ENCODE measurements around the gene TTLL9. TPM values are rescaled to one million over a fixed set of nuclear protein-coding genes. Genes with fewer than 3 reads are reported as not detected.

TTLL9 gene
- total RNA-seq, 2 donors from 2014 or later, result not detected

DNA sequence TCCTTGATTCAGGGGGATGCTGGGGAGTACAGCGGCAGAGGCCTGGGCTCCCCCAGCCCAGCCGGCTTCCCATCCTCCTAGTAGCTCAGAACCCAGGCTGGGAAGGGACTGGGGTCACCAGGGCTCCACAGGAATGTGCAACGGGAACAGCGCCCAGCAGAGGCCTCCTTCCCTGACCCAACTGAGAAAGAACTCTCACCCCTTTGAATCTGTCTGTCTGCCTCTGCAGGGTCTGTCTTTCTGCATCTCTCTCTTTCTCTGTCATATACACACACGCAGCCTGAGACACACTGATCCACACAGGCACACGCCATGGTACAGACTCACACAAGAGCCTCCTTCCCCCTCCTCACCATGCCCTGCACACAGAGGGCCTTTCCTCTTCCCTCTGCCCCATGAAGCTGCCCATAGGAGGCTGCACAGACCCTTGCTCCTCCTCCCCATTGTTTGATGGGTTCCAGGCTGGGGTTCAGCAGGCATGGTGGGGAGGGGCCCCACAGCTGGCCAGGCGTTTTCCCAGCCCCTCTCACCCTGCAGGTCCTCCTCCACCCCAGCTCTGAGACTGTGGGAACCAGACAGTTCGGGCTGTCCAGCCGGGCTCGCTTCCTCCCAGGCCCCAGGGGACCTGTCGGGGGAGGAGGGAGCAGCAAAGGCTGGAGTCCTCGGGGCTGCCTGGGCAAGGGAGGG, 27.8 kb upstream of the TTLL9 start:
- ATAC-seq, result no peak
- no peaks in the 10 kb centered on the region for H3K4me1 Mint-ChIP-seq
- no peaks in the 10 kb centered on the region for H3K27me3 Mint-ChIP-seq
- DNase-seq, result no peak
- no peaks in the 10 kb centered on the region for H3K9me3 ChIP-seq (ENCODE audit: control insufficient read depth, low read length, poor library complexity, severe bottlenecking)
- no peak overlapping the region for H3K4me3 Mint-ChIP-seq
- no peaks in the 10 kb centered on the region for H3K36me3 Mint-ChIP-seq (ENCODE audit: low read depth)
- no peak overlapping the region for H3K27ac Mint-ChIP-seq

DNA sequence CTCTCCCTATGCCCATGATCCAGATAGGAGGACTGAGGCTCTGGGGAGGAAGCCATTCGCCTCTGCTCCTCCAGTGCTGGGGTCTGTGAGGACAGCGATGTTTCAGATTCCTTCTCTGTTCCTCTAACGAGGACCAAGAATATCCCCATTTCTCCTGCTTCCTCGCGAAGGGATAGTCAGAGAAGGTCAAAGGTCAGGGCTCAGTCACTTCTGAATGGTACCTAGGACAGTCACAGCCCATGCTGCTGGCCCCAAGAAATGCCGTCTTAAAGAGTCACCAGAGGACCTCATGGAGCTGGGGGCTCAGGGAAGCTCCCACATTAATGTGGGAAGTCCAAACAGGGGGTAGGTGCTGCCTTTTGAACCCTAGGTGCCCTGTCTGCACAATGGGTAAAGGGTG, 27.1 kb upstream of the TTLL9 start:
- Mint-ChIP-seq H3K4me3 (no peak overlapping the region), H3K4me1 (no peaks in the 10 kb centered on the region), H3K27ac (no peak overlapping the region), H3K27me3 (peaks cover 2% of the 10 kb centered on the region), H3K36me3 (ENCODE audit: low read depth) (no peaks in the 10 kb centered on the region)
- H3K9me3 ChIP-seq (ENCODE audit: control insufficient read depth, low read length, poor library complexity, severe bottlenecking), result no peaks in the 10 kb centered on the region
- ATAC-seq, result no peak
- DNase-seq, result no peak

GRCh38 chr20:31843881-31844280, 26.6 kb upstream of the TTLL9 start:
- DNase-seq, result no peak
- no peak overlapping the region for H3K4me3 Mint-ChIP-seq
- no peak for ATAC-seq
- H3K27ac Mint-ChIP-seq, result no peak overlapping the region
- no peaks in the 10 kb centered on the region for H3K9me3 ChIP-seq (ENCODE audit: control insufficient read depth, low read length, poor library complexity, severe bottlenecking)
- H3K4me1 Mint-ChIP-seq, result no peaks in the 10 kb centered on the region
- no peaks in the 10 kb centered on the region for H3K36me3 Mint-ChIP-seq (ENCODE audit: low read depth)
- peaks cover 8% of the 10 kb centered on the region for H3K27me3 Mint-ChIP-seq

GRCh38 chr20:31844737-31845299, 25.6 kb upstream of the TTLL9 start:
- Mint-ChIP-seq H3K4me1 (no peaks in the 10 kb centered on the region), H3K4me3 (no peak overlapping the region), H3K36me3 (ENCODE audit: low read depth) (no peaks in the 10 kb centered on the region), H3K27ac (no peak overlapping the region), H3K27me3 (peaks cover 13% of the 10 kb centered on the region)
- DNase-seq (no peak), ATAC-seq (no peak)
- no peaks in the 10 kb centered on the region for H3K9me3 ChIP-seq (ENCODE audit: control insufficient read depth, low read length, poor library complexity, severe bottlenecking)

DNA sequence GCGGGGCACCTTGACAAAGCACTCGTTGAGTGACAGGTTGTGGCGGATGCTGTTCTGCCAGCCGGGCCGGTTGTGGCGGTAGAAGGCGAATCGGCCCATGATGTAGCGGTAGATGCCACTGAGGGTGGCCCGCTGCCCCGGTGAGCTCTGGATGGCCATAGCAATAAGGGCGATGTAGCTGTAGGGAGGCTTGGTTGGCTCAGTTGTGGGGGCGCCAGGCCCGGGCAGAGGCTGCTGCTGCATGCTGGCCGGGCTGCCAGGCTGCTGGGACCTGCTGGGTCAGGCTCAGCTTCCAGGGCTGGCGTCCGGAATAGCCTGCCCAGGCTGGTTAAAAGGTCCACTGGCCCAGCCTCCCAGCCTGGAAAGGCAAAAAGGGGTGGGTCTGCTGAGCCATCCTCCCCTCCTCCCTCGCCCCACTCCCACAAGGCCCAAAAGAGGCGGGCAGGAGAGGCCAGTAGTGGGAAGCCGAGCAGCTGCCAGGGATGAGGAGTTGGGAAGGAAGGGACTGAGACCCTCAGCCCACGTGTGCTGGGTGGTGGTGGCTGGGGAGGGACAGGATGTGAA, 25.1 kb upstream of the TTLL9 start, which contains the start of gene FOXS1:
FOXS1 (minus strand) TSS at position 305 of the 564 bp plus-strand sequence; CDS start at position 243, 62 bp downstream.
- no peak within 1 kb of the TSS for H3K4me3 Mint-ChIP-seq
- H3K36me3 Mint-ChIP-seq (ENCODE audit: low read depth), result no peaks in the 10 kb centered on the region
- DNase-seq, result no peak
- no peaks in the 10 kb centered on the region for H3K4me1 Mint-ChIP-seq
- H3K9me3 ChIP-seq (ENCODE audit: control insufficient read depth, low read length, poor library complexity, severe bottlenecking), result no peaks in the 10 kb centered on the region
- ATAC-seq, result no peak
- no peak within 1 kb of the TSS for H3K27ac Mint-ChIP-seq
- peaks cover 16% of the 10 kb centered on the region for H3K27me3 Mint-ChIP-seq

DNA sequence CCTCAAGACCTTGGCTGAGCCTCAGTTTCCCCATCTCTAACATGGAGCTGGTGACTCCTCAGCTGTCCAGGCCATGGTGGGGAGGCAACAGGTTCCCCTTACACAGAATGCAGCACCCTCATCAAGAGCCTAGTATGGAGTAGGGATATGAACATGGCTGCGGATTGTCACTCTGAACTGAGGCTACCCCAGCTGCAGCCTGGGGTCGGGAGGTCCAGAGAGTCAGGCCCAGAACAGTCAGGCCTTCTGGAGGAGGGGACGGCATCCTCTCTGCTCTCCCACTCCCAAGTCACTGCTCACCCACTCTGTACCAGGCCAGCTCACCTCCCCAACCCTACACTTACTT, 23.7 kb upstream of the TTLL9 start:
- ATAC-seq (no peak), DNase-seq (no peak)
- no peaks in the 10 kb centered on the region for H3K9me3 ChIP-seq (ENCODE audit: control insufficient read depth, low read length, poor library complexity, severe bottlenecking)
- Mint-ChIP-seq H3K36me3 (ENCODE audit: low read depth) (peaks cover 6% of the 10 kb centered on the region), H3K4me3 (no peak overlapping the region), H3K27me3 (peaks cover 30% of the 10 kb centered on the region), H3K4me1 (peaks cover 2% of the 10 kb centered on the region), H3K27ac (no peak overlapping the region)

- ATAC-seq, result no peak
- no peak overlapping the region for H3K27ac Mint-ChIP-seq
- peaks cover 35% of the 10 kb centered on the region for H3K27me3 Mint-ChIP-seq
- DNase-seq, result no peak
- peaks cover 2% of the 10 kb centered on the region for H3K4me1 Mint-ChIP-seq
- H3K4me3 Mint-ChIP-seq, result no peak overlapping the region
- no peaks in the 10 kb centered on the region for H3K9me3 ChIP-seq (ENCODE audit: control insufficient read depth, low read length, poor library complexity, severe bottlenecking)
- peaks cover 6% of the 10 kb centered on the region for H3K36me3 Mint-ChIP-seq (ENCODE audit: low read depth)
These were observed 22.1 kb upstream of the TTLL9 start for GRCh38 chr20:31848088-31848999.

DNA sequence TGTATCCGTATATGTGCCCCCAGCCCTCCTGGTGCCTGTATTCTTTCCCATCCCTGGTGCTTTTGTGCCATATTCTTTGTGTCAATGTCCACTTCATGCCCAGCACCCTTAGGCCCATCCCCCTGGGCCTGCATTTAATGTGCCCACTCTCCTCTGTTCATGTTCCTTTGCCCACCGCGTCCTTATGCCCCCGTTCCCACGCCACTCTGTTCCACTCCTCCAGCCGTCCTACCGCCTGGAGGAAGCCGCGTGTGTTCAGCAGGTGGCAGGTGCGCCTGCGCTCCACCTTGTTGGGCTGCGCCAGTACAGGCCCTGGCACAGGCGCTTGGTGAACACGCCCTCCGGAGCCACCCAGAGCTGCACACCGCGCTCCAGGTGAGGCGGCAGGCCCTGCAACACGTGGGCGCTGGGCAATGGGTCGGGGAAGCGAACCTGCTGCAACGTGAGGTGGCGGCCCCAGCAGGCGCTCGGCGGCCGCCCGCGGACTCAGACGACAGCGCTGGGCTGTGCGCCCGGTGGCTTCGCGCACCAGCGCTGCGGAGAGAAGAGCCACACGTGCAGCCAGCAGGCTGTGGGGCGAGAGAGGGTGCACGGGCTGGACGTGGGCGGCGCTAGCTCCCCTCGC, 21.0 kb upstream of the TTLL9 start:
- H3K9me3 ChIP-seq (ENCODE audit: control insufficient read depth, low read length, poor library complexity, severe bottlenecking), result no peaks in the 10 kb centered on the region
- peaks cover 6% of the 10 kb centered on the region for H3K36me3 Mint-ChIP-seq (ENCODE audit: low read depth)
- H3K4me3 Mint-ChIP-seq, result peak overlapping the region; percentile 43
- peaks cover 35% of the 10 kb centered on the region for H3K27me3 Mint-ChIP-seq
- DNase-seq (no peak), ATAC-seq (no peak)
- peaks cover 2% of the 10 kb centered on the region for H3K4me1 Mint-ChIP-seq
- H3K27ac Mint-ChIP-seq, result no peak overlapping the region

DNA sequence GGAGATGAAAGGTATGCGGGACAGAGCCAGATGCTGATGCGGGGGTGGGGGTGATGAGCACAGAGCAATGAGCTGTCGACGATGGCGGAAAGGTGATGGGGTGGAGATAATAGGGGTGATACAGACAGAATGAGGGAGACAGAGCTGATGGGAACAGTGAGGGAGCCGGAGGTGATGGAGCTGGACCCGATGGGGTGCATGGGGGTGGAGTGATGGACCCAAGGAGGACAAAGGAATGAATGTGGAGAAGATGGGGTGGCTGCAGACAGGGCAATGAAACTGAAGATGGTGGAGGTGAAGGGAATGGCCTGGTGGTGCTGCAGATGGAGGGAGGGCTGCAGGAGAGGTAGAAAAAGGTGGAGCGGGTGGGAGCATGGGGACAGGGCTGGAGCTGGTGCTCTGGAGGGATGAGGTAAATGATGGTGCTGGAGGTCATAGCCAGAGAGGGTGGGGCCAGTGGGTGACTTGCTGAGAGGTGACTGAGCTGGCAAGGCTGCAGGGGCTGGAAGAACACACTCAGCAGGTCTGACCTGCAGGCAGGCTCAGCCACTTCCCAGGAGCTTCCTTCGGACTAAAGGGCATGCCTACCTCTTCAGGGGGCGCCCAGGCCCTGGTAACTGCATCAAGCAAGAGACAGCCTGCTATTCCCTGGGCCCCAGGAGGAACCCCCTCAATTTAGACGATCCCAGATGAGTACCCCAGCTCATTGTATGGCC, 19.0 kb upstream of the TTLL9 start:
- H3K4me3 Mint-ChIP-seq, result no peak overlapping the region
- peaks cover 35% of the 10 kb centered on the region for H3K27me3 Mint-ChIP-seq
- peaks cover 2% of the 10 kb centered on the region for H3K4me1 Mint-ChIP-seq
- ATAC-seq (no peak), DNase-seq (no peak)
- H3K27ac Mint-ChIP-seq, result no peak overlapping the region
- H3K9me3 ChIP-seq (ENCODE audit: control insufficient read depth, low read length, poor library complexity, severe bottlenecking), result no peaks in the 10 kb centered on the region
- H3K36me3 Mint-ChIP-seq (ENCODE audit: low read depth), result peaks cover 6% of the 10 kb centered on the region

DNA sequence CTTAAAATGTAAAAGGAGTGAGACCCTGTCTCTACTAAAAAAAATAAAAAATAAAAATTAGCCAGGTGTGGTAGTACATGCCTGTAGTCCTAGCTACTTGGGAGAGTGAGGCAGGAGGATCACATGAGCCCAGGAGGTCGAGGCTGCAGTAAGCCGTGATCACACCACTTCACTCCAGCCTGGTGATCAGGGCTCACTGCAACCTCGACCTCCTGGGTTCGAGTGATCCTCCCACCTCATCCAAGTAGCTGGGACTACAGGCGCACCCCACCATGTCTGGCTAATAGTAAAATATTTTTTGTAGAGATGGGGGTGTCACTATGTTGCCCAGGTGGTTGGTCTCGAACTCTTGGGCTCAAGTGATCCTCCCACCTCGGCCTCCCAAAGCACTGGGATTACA, 17.0 kb upstream of the TTLL9 start:
- Mint-ChIP-seq H3K4me1 (peaks cover 7% of the 10 kb centered on the region), H3K27me3 (peaks cover 35% of the 10 kb centered on the region), H3K4me3 (no peak overlapping the region), H3K36me3 (ENCODE audit: low read depth) (peaks cover 6% of the 10 kb centered on the region), H3K27ac (no peak overlapping the region)
- H3K9me3 ChIP-seq (ENCODE audit: control insufficient read depth, low read length, poor library complexity, severe bottlenecking), result no peaks in the 10 kb centered on the region
- no peak for ATAC-seq
- DNase-seq, result no peak

DNA sequence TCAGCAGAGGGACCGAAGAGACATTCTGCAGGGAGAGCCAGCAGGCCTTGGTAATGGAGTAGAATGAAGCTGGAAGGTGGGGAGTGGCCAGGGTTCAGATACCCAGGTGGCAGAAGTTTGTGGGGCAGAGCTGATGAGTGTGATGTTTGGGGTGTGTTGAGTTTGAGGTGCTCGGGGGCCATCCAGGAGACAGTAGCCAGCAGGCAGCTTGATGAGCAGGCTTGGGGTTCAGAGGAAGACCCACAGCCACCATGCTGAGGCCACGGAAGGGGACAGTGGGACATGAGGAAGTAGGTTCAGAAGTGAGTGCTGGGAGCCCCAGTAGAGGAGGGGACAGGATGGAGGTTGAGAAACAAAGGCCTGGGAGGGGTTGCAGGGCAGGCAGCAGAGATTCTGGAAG, 13.9 kb upstream of the TTLL9 start:
- Mint-ChIP-seq H3K4me3 (no peak overlapping the region), H3K27ac (no peak overlapping the region), H3K27me3 (peaks cover 34% of the 10 kb centered on the region), H3K36me3 (ENCODE audit: low read depth) (no peaks in the 10 kb centered on the region), H3K4me1 (peaks cover 11% of the 10 kb centered on the region)
- DNase-seq (no peak), ATAC-seq (no peak)
- H3K9me3 ChIP-seq (ENCODE audit: control insufficient read depth, low read length, poor library complexity, severe bottlenecking), result no peaks in the 10 kb centered on the region

- Mint-ChIP-seq H3K4me1 (peaks cover 15% of the 10 kb centered on the region), H3K4me3 (no peak overlapping the region), H3K36me3 (ENCODE audit: low read depth) (no peaks in the 10 kb centered on the region), H3K27me3 (peaks cover 26% of the 10 kb centered on the region), H3K27ac (no peak overlapping the region)
- no peak for ATAC-seq
- no peaks in the 10 kb centered on the region for H3K9me3 ChIP-seq (ENCODE audit: control insufficient read depth, low read length, poor library complexity, severe bottlenecking)
- DNase-seq, result no peak
These were observed 12.3 kb upstream of the TTLL9 start for GRCh38 chr20:31857861-31858759.

Measured in T-helper 17 cell (primary cell).